HG03039 (cell line): ENCODE measurements around the gene EBI3.
"Not testable (repeated sequence)": the region's sequence is repeated elsewhere in the genome, so short reads cannot be mapped to it uniquely, and the experiment has no call there.

Source experiments
- ATAC-seq: cut with Tn5 transposase; IDR thresholded peaks from one replicate; pipeline ENCODE4 v1.9.1; 2021; ENCODE audit warnings: mild to moderate bottlenecking, moderate library complexity; ENCODE audit not compliant: unreplicated experiment

Gene EBI3

GRCh38 chr19:4233282-4233853, 4.0 kb downstream of the EBI3 start:
- no peak for ATAC-seq

DNA sequence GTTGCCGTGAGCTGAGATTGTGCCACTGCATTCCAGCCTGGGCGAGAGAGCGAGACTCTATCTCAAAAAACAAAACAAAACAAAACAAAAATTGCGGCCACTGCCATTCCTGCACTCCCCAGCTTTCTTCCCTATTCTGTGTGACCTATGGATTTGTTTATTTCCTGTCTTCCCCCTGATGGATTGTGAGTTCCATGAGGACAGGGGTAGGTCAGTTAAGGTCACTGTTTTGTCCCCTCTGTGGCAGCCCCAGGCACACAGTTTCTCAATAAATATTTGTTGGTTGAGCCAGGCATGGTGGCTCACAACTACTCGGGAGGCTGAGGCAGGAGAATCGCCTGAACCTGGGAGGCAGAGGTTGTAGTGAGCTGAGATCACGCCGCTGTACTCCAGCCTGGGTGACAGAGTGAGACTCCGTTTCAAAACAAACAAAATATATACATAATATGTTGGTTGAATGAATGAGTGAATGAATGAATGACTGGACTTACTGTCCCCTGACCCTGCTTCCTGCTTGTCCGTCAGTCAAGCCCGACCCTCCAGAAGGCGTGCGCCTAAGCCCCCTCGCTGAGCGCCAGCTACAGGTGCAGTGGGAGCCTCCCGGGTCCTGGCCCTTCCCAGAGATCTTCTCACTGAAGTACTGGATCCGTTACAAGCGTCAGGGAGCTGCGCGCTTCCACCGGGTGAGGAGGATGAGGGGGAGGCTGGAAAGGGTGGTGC, 5.0 kb downstream of the EBI3 start:
- no peak for ATAC-seq

- no peak for ATAC-seq
Observed at GRCh38 chr19:4234862-4235201, 5.5 kb downstream of the EBI3 start.

DNA sequence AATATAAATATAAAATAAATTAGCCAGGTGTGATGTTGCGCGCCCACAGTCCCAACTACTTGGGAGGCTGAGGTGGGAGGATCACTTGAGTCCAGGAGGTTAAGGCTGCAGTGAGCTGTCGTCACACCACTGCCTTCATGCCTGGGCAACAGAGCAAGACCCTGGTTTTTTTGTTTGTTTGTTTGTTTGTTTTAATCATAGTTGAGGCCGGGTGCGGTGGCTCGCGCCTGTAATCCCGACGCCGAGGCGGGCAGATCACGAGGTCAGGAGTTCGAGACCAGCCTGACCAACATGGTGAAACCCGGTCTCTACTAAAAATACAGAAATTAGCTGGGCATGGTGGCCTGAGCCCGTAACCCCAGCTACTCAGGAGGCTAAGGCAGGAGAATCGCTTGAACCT, 8.2 kb downstream of the EBI3 start:
- not testable (repeated sequence) for ATAC-seq

DNA sequence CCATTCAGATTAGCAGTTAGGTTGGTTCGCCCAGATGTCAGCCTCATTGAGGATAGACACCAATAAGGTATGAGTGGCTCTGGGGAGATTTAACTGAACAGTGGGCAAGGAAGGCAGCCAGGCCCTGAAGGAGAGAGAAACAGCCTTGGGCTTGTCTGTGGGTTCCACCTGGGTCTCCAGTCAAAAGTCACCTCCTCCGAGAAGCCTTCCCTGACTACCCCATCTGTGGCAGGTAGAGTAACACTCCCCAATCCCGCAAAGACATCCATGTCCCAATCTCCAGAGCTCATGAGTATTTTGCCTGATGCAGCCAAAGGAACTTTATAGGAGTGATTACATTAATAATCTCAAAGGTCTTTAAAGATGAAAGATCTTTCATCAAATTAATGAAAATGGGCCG, 9.5 kb downstream of the EBI3 start:
- no peak for ATAC-seq

DNA sequence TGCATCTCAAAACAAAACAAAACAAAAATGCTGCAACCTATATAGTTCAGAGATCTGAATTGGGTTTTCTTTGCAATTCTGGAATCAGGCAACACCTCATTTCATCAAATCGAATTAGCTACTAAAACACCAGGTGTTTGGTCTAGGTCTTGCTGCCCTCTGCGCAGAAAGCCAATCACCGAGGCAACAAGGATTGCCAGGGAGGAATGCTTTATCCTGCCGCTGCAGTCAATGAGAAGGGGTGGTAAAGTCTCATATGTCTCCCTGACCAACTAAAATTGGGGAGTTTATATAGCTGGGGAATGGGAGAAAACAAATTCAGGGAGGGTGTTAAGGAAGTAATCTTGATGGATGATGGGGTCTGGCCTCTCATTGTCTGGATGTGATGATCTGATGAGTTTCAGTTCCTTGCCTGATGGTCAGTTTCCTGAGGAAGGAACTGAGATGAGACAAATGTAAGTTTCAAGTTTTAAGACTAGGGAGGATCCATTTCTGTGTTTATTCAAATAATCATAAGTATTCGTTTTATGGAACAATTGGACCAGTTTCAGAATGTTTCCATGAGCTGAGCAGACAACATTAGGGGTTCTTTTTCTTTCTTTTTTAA, 12.6 kb downstream of the EBI3 start:
- no peak for ATAC-seq

- not testable (repeated sequence) for ATAC-seq
Observed at GRCh38 chr19:4245938-4246337, 16.6 kb downstream of the EBI3 start.

DNA sequence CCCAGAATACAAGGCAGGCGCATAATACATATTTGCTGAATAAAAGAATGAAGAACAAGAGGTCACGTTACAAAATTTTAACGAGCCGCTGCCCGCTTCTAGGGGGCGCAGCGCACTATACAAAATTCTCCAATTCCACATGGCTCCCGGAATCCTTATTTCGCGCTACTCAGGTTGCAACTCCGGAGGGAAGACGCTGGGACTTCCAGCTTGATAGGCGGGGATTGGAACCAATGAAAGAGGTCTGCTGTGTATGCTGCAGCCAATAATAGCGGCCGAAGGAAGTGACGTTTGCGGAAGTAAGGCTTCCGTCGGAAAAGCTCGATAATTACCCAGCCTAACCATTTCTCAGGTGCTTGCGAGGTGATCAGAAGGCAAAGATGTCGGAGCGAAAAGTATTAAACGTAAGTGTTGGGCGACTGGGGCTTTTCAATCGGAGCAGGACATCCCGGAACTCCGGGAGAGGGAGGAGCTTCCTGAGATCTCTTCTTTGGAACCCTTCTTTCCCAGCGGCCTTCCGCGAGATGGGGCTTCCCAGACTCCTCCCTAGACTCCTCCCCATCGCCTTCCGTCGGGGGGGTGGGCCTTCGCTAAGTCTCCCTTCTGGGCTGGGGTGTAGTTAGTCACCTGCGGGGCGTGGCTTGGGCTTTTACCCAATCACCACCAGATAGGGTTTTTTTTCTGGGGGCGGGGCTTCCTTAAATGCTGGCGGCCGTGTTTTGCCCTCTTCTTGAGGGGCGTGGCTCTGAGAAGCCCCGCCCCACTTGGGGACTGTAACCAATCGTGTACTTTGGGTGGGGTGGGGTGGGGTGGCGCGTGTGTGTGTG, 17.7 kb downstream of the EBI3 start, which contains the start of gene YJU2:
Gene YJU2 (plus strand): TSS at position 314 of the 827 bp plus-strand sequence. CDS start 67 bp downstream, at position 381.
- ATAC-seq, result peak; percentile 82

GRCh38 chr19:4256563-4256962, 27.2 kb downstream of the EBI3 start:
- no peak for ATAC-seq

GRCh38 chr19:4257025-4257424, 27.7 kb downstream of the EBI3 start:
- no peak for ATAC-seq

DNA sequence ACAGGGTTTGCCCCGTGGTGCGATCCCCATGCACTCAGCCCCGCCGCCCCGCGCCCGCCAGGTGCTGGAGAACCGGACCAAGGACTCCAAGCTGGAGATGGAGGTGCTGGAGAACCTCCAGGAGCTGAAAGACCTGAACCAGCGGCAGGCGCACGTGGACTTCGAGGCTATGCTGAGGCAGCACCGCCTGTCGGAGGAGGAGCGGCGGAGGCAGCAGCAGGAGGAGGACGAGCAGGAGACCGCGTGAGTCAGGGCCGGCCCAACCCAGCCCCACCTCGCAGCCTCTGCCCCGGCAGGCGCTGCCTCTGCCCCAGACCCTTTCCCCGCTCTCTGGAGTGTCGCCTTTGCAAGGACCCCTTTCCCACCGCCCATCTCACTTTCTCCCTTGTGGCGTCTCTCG, 28.9 kb downstream of the EBI3 start:
- no peak for ATAC-seq

GRCh38 chr19:4260613-4261191, 31.4 kb downstream of the EBI3 start:
- ATAC-seq, result no peak

GRCh38 chr19:4264812-4265211, 35.5 kb downstream of the EBI3 start:
- no peak for ATAC-seq

GRCh38 chr19:4266253-4267000, 37.1 kb downstream of the EBI3 start:
- no peak for ATAC-seq

DNA sequence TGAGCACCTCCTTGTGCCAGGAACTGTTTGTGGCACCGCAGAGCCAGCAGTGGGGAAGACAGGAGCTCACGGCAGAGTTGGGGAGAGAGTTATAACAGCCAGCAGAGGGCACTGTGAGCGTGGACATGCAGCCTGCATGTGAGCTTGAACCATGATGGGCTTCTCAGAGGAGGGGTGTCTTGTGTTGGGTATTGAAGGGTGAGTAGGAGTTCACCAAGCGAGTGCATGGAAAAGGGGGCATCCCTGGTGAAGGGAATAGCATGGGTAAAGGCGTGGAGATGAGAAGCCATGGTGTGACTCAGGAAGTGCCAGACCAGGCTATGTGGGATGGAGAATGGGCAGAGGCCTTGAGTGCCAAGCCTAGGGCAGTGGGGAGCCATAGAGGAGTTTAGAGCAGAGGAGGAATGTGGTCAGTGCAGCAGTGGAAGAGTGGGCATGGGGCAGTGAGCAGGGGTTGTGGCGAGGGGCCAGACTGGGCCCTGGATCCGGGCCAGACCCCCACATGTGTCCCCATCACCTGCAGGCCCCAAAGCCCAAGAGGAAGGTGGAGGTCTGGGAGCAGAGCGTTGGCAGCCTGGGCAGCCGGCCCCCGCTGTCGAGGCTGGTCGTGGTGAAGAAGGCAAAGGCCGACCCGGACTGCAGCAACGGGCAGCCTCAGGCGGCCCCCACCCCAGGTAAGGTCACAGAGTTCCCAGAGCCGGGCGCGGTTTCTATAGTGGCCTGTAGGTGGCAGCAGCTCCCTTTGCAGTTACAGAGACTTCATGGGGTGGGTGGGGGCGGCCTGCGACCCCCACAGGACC, 38.0 kb downstream of the EBI3 start:
- no peak for ATAC-seq

GRCh38 chr19:4267901-4268815, 38.8 kb downstream of the EBI3 start:
- ATAC-seq, result no peak

DNA sequence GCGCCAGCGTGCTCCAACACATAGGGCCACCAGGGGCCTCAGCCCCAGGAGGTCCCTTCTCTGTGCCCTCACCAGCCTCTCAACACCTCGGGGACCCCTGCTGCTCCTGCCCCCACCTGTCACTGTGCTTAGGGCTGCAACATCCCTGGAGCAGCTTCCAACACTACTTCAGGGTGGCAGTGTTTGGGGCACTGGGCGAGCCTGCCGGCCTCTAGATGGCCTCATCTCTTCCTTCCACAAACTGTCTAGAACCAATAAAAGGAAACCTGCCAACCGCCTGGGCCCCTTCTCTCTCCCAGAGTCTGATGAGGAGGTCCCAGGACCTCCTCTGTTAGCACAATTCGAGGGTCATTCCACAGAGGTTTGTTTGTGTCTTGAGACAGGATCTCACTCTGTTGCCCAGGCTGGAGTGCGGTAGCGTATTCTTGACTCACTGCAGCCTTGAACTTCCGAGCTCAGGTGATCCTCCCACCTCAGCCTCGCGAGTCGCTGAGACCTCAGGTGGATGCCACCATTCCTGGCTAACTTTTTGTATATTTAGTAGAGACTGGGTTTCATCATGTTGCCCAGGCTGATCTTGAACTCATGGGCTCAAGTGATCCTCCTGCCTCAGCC, 39.6 kb downstream of the EBI3 start:
- ATAC-seq, result no peak

DNA sequence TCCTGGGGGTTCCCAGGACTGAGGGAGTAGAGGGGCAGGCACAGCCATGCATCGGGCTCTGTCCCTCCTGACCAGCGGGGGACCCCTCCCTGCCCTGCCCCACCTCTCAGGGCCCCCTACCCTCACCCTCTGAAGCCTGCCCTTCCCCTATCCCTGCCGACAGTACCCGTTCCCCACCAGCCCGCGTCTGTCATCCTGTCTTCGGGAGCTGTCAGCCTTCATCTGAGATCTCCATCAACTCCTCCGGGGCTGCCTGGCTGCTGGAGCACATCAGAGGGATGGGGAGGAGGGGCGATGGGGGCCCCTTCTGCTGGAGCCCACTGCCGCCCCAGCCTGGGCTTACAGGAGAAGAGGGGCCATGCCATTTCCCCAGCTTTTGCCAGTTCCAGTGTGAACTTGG, 43.6 kb downstream of the EBI3 start:
- ATAC-seq, result no peak
